Erythroblast (primary cell): ENCODE results near the gene RC3H1.

Experiments
- GATA1 ChIP-seq: IDR thresholded peaks from 2 replicates; pipeline ENCODE4 v1.6.1; 2011; ENCODE audit warnings: low read depth, mild to moderate bottlenecking, control low read depth, low read length, moderate library complexity
- POLR2A ChIP-seq: IDR thresholded peaks from 2 replicates; pipeline ENCODE4 v1.6.1; 2011; ENCODE audit warnings: mild to moderate bottlenecking, low read length

DNA sequence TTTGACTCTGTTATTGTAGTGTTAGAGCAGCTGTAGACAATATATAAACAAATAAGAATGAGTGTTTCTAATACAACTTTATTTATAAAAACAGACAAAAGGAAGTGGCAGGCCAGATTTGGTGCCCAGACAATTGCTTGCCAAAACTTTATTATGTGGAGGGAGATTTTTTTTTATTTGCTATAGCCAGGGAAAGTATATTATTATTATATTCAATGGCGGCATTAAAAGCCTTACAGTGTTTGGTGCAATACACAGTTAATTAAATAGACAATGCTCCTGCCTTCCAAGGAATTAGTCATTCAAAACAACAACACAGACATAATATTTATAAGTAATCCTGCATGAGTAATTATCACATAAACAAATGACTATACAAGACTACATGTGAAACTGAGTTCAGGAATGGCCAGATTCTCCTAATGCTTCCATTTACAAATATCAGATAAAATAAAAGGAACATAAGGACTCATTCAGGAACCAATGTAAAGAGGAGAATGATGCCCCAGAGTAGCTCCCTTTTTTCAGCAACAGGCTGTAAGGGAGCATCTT, 10.6 kb upstream of the RC3H1 start:
- TF ChIP-seq POLR2A (no peak), GATA1 (no peak)
